K562 treated with DMSO at 1 percent for 48 hours (cell line): ENCODE measurements around the gene PAIP2. TPM values are rescaled to one million over a fixed set of nuclear protein-coding genes. Genes with fewer than 3 reads are reported as not detected.

Experiments
- total RNA-seq: library from RNA; unstranded; fragments of 300-600 nt; gene quantifications from 2 replicates; pipeline ENCODE4 v1.2.3, GENCODE V29; 2022; ENCODE audit warnings: low replicate concordance; ENCODE audit errors: extremely low read depth

The PAIP2 gene
- total RNA-seq: not detected in 2 replicates

GRCh38 chr5:139341689-139342422, at the start of gene PAIP2:
PAIP2 (plus strand) TSS chr5:139341854; CDS start chr5:139363785, 21,931 bp downstream.

GRCh38 chr5:139293507-139294373, 47.9 kb upstream of the PAIP2 start, which contains the start of gene MATR3:
MATR3 (plus strand) TSS chr5:139293740; CDS start chr5:139307416, 13,676 bp downstream.

GRCh38 chr5:139383275-139383992, 41.8 kb downstream of the PAIP2 start, which contains the start of gene SLC23A1:
SLC23A1 (minus strand) TSS chr5:139383297; CDS start chr5:139383253, 44 bp downstream.

GRCh38 chr5:139389701-139390638, 48.3 kb downstream of the PAIP2 start, which contains the start of gene MZB1:
MZB1 (minus strand) TSS chr5:139389913; CDS start chr5:139389856, 57 bp downstream.

GRCh38 chr5:139394654-139395566, 53.3 kb downstream of the PAIP2 start, which contains the start of gene PROB1:
PROB1 (minus strand) TSS chr5:139395104; CDS start chr5:139395081, 23 bp downstream.

GRCh38 chr5:139403787-139404483, 62.3 kb downstream of the PAIP2 start, which contains the start of gene SPATA24:
SPATA24 (minus strand) TSS chr5:139404089; CDS start chr5:139404060, 29 bp downstream.

Other genes with a start within 250 kb of the PAIP2 start
- not detected in 2 replicates for gene SIL1, start 143.5 kb upstream of the PAIP2 start, total RNA-seq
- not detected in 2 replicates for gene MATR3, start 48.1 kb upstream of the PAIP2 start, total RNA-seq
- gene SLC23A1, start 41.4 kb downstream of the PAIP2 start, total RNA-seq: not detected in 2 replicates
- not detected in 2 replicates for gene MZB1, start 48.1 kb downstream of the PAIP2 start, total RNA-seq
- gene PROB1, start 53.2 kb downstream of the PAIP2 start, total RNA-seq: not detected in 2 replicates
- not detected in 2 replicates for gene SPATA24, start 62.2 kb downstream of the PAIP2 start, total RNA-seq
- not detected in 2 replicates for gene DNAJC18, start 97.7 kb downstream of the PAIP2 start, total RNA-seq
- not detected in 2 replicates for gene ECSCR, start 120.9 kb downstream of the PAIP2 start, total RNA-seq
- gene SMIM33, start 129.2 kb downstream of the PAIP2 start, total RNA-seq: not detected in 2 replicates
- not detected in 2 replicates for gene STING1, start 140.9 kb downstream of the PAIP2 start, total RNA-seq
- gene UBE2D2, start 219.5 kb downstream of the PAIP2 start, total RNA-seq: not detected in 2 replicates